Astrocyte (in vitro differentiated cells and primary cell): ENCODE data around the gene KRTAP29-1. TPM values are rescaled to one million over a fixed set of nuclear protein-coding genes. Genes with fewer than 3 reads are reported as not detected.

Experiments used
- DNase-seq: peaks from one replicate; pipeline ENCODE4 v3.0.0-alpha.2; 2010; ENCODE audit warnings: low read depth
- FAIRE-seq: peaks from 2 replicates; lab custom pipeline; 2011; peaks lifted over from hg19 to GRCh38; lab: Jason Lieb, UNC
- H2AFZ ChIP-seq: 2 replicates; pipeline ENCODE4 v1.6.0; 2012; ENCODE audit warnings: low read depth, low read length, inconsistent platforms
- H3K27ac ChIP-seq: 2 replicates; pipeline ENCODE4 v1.5.1; 2011; ENCODE audit warnings: low read depth, low read length, inconsistent platforms
- H3K27me3 ChIP-seq: 2 replicates; pipeline ENCODE4 v1.6.0; 2011; ENCODE audit warnings: low read length, inconsistent platforms; ENCODE audit not compliant: insufficient read depth
- H3K36me3 ChIP-seq: 2 replicates; pipeline ENCODE4 v1.5.1; 2011; ENCODE audit warnings: low read length, inconsistent platforms; ENCODE audit not compliant: insufficient read depth
- H3K4me1 ChIP-seq: 2 replicates; pipeline ENCODE4 v1.5.1; 2011; ENCODE audit warnings: low read length, inconsistent platforms; ENCODE audit not compliant: insufficient read depth
- H3K4me2 ChIP-seq: 2 replicates; pipeline ENCODE4 v1.6.0; 2012; ENCODE audit warnings: low read length, inconsistent platforms
- H3K4me3 ChIP-seq: 2 replicates; pipeline ENCODE4 v1.5.1; 2011; ENCODE audit warnings: low read depth, mild to moderate bottlenecking, low read length, inconsistent platforms; ENCODE audit not compliant: insufficient read depth
- H3K79me2 ChIP-seq: 2 replicates; pipeline ENCODE4 v1.6.0; 2012; ENCODE audit warnings: mild to moderate bottlenecking, low read length, inconsistent platforms; ENCODE audit not compliant: insufficient read depth
- H3K9ac ChIP-seq: 2 replicates; pipeline ENCODE4 v1.6.0; 2012; ENCODE audit warnings: mild to moderate bottlenecking, low read length, inconsistent platforms
- H3K9me3 ChIP-seq: 2 replicates; pipeline ENCODE4 v1.5.1; 2012; ENCODE audit warnings: low read depth, mild to moderate bottlenecking, low read length, inconsistent platforms; ENCODE audit not compliant: insufficient read depth
- H4K20me1 ChIP-seq: 2 replicates; pipeline ENCODE4 v1.6.0; 2012; ENCODE audit warnings: low read length, inconsistent platforms; ENCODE audit not compliant: insufficient read depth
- H3K27ac Mint-ChIP-seq: one replicate; pipeline ENCODE4 v1.8.0; 2021; ENCODE audit warnings: mild to moderate bottlenecking, mixed read lengths; ENCODE audit not compliant: unreplicated experiment
- H3K27me3 Mint-ChIP-seq: one replicate; pipeline ENCODE4 v1.8.0; 2021; ENCODE audit warnings: low read depth, mixed read lengths; ENCODE audit not compliant: unreplicated experiment
- H3K36me3 Mint-ChIP-seq: one replicate; pipeline ENCODE4 v1.8.0; 2021; ENCODE audit warnings: low read depth, mixed read lengths; ENCODE audit not compliant: unreplicated experiment
- H3K4me1 Mint-ChIP-seq: one replicate; pipeline ENCODE4 v1.8.0; 2021; ENCODE audit warnings: low read depth, mixed read lengths; ENCODE audit not compliant: unreplicated experiment
- H3K4me3 Mint-ChIP-seq: one replicate; pipeline ENCODE4 v1.8.0; 2021; ENCODE audit warnings: mild to moderate bottlenecking, moderate library complexity, mixed read lengths; ENCODE audit not compliant: unreplicated experiment
- H3K9me3 Mint-ChIP-seq: one replicate; pipeline ENCODE4 v1.8.0; 2021; ENCODE audit warnings: mild to moderate bottlenecking, mixed read lengths; ENCODE audit not compliant: unreplicated experiment
- EZH2 ChIP-seq: IDR thresholded peaks from 2 replicates; pipeline ENCODE4 v1.6.1; 2012; ENCODE audit warnings: mild to moderate bottlenecking, low read length, inconsistent platforms; ENCODE audit not compliant: insufficient read depth
- total RNA-seq: library from RNA; stranded (reverse); gene quantifications from 2 replicates; pipeline ENCODE4 v1.2.1, GENCODE V29; 2021
- TF ChIP-seq, protein P1 (sequence below): IDR thresholded peaks from 2 replicates; pipeline ENCODE4 v1.5.1; 2011; ENCODE audit warnings: low read depth, mild to moderate bottlenecking, inconsistent platforms, low read length, moderate library complexity; ENCODE audit not compliant: insufficient read depth

Gene KRTAP29-1
- total RNA-seq, 1 donor from 2014 or later: not detected

DNA sequence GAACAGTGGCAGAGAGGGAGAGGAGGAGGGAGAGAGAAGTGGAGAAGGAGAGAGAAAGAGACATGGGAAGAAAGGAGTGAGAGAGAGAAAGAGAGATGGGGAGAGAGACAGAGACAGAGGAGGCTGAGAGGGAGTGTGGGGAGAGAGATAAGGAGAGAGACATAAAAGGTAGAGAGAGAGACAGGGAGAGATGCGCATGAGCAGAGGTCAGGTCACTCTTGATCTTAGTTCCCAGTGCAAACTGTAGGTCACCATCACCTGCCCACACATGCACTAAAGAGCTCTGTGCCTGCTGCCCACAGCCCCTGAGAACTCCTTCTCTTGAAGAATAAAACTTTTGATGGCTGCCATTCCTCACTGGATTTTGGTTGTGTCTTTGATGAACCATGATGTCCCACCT, 33.1 kb upstream of the KRTAP29-1 start:
- H3K4me3 Mint-ChIP-seq: no peak overlapping the region
- DNase-seq (no peak), FAIRE-seq (no peak)
- Histone ChIP-seq H4K20me1 (no peaks in the 10 kb centered on the region), H3K4me1 (no peaks in the 10 kb centered on the region), H3K4me2 (no peak overlapping the region), H3K9ac (no peak overlapping the region), H2AFZ (no peak overlapping the region), H3K9me3 (no peaks in the 10 kb centered on the region), H3K4me3 (no peak overlapping the region), H3K36me3 (no peaks in the 10 kb centered on the region), H3K27me3 (no peaks in the 10 kb centered on the region), H3K27ac (no peak overlapping the region), H3K79me2 (no peaks in the 10 kb centered on the region)
- no peaks in the 10 kb centered on the region for H3K4me1 Mint-ChIP-seq
- peaks cover 2% of the 10 kb centered on the region for H3K36me3 Mint-ChIP-seq
- no peaks in the 10 kb centered on the region for H3K9me3 Mint-ChIP-seq
- H3K27me3 Mint-ChIP-seq: peaks cover 24% of the 10 kb centered on the region
- TF ChIP-seq EZH2: no peak
- TF ChIP-seq, protein P1, sequence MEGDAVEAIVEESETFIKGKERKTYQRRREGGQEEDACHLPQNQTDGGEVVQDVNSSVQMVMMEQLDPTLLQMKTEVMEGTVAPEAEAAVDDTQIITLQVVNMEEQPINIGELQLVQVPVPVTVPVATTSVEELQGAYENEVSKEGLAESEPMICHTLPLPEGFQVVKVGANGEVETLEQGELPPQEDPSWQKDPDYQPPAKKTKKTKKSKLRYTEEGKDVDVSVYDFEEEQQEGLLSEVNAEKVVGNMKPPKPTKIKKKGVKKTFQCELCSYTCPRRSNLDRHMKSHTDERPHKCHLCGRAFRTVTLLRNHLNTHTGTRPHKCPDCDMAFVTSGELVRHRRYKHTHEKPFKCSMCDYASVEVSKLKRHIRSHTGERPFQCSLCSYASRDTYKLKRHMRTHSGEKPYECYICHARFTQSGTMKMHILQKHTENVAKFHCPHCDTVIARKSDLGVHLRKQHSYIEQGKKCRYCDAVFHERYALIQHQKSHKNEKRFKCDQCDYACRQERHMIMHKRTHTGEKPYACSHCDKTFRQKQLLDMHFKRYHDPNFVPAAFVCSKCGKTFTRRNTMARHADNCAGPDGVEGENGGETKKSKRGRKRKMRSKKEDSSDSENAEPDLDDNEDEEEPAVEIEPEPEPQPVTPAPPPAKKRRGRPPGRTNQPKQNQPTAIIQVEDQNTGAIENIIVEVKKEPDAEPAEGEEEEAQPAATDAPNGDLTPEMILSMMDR: no peak
- no peak overlapping the region for H3K27ac Mint-ChIP-seq

GRCh38 chr17:41334385-41335305, 32.0 kb upstream of the KRTAP29-1 start:
- H3K9me3 ChIP-seq: no peaks in the 10 kb centered on the region
- H3K27me3 Mint-ChIP-seq: peaks cover 23% of the 10 kb centered on the region
- H3K27ac ChIP-seq: no peak overlapping the region
- H3K27ac Mint-ChIP-seq: no peak overlapping the region
- no peaks in the 10 kb centered on the region for H3K27me3 ChIP-seq
- no peaks in the 10 kb centered on the region for H4K20me1 ChIP-seq
- H3K4me3 Mint-ChIP-seq: no peak overlapping the region
- no peaks in the 10 kb centered on the region for H3K79me2 ChIP-seq
- H3K4me1 Mint-ChIP-seq: no peaks in the 10 kb centered on the region
- no peak for TF ChIP-seq EZH2
- TF ChIP-seq, protein P1: no peak
- H3K9ac ChIP-seq: no peak overlapping the region
- H3K4me1 ChIP-seq: no peaks in the 10 kb centered on the region
- FAIRE-seq: no peak
- no peak overlapping the region for H2AFZ ChIP-seq
- H3K9me3 Mint-ChIP-seq: no peaks in the 10 kb centered on the region
- H3K36me3 Mint-ChIP-seq: peaks cover 2% of the 10 kb centered on the region
- no peak for DNase-seq
- no peaks in the 10 kb centered on the region for H3K36me3 ChIP-seq
- no peak overlapping the region for H3K4me2 ChIP-seq
- no peak overlapping the region for H3K4me3 ChIP-seq

DNA sequence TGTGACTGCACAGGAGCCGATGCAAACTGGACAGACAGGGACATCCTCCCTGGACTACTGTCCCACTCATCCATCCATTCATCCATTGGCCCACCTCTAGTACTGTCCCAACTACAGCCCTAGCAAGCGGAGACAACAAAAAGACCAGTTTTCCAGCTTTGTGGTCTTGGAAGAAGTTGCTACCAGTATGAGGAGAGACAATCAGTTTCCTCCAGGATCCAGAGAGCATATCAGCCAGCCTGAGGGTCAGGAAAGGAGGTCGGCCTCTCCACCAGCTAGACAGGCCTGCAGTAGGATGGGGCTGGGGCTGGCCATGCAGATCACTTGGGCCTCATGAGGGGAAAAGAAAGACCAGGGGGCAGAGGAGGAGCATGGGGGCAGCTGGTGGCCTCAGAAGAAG, 31.2 kb upstream of the KRTAP29-1 start:
- no peaks in the 10 kb centered on the region for H3K9me3 Mint-ChIP-seq

More for the DNA sequence above, 31.2 kb upstream of the KRTAP29-1 start:
- Mint-ChIP-seq H3K27ac (no peak overlapping the region), H3K36me3 (peaks cover 2% of the 10 kb centered on the region), H3K4me1 (no peaks in the 10 kb centered on the region), H3K4me3 (no peak overlapping the region), H3K27me3 (peaks cover 20% of the 10 kb centered on the region)
- Histone ChIP-seq H2AFZ (no peak overlapping the region), H3K4me3 (no peak overlapping the region), H3K4me1 (no peaks in the 10 kb centered on the region), H3K36me3 (no peaks in the 10 kb centered on the region), H3K27ac (no peak overlapping the region), H4K20me1 (no peaks in the 10 kb centered on the region), H3K4me2 (no peak overlapping the region), H3K27me3 (no peaks in the 10 kb centered on the region), H3K9me3 (no peaks in the 10 kb centered on the region), H3K9ac (no peak overlapping the region), H3K79me2 (no peaks in the 10 kb centered on the region)
- DNase-seq (no peak), FAIRE-seq (no peak)
- no peak for TF ChIP-seq EZH2
- TF ChIP-seq, protein P1: no peak
